Activated CD4-positive, alpha-beta T cell treated with anti-CD3 and anti-CD28 coated beads, Interleukin-2, Interleukin-4, amounts not matched to agents 100 ng/mL and 50 ng/mL, durations not matched to agents 16 hours and 8 hours (primary cell): ENCODE data around the gene CRY2.
A peak's percentile ranks its signal among the peaks of the same experiment; 100 is the strongest.

Source experiments
- DNase-seq: peaks from one replicate; pipeline ENCODE4 v3.0.0-alpha.2; 2020; ENCODE audit warnings: low spot score

The CRY2 gene

DNA sequence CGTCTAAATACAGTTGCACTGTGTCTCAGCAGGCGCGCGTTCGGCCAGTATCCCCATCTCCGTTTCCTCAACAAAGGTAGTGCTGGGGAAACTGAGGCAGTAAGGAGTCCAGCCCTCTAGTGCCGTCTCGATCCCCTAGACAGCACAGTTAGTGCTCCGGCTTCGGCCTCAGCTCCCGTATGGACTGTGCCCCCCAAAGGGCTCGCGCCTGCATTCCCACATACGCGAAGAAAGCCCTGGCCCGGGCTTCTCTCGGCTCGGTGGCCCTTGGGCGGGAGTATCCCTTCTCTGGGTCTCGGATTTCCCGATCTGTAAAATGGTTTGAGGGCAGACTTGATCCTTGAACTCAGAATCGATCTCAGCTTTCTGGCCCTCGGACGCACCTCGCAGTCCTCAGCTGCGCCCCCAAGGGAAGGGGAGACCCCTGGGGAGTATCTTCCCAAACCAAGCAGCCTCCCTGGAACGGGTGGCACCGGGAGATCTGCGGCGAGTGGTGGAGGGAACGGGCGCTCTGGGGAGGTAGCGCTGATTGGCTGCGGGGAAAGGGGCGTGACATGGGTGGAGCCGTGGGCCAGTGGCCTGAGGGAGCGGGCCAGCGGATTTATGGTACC lies 71.2 kb downstream of the CRY2 start:
- peak; percentile 74 for DNase-seq

- DNase-seq = no peak
Observed at GRCh38 chr11:45918962-45919675, 71.8 kb downstream of the CRY2 start.

DNA sequence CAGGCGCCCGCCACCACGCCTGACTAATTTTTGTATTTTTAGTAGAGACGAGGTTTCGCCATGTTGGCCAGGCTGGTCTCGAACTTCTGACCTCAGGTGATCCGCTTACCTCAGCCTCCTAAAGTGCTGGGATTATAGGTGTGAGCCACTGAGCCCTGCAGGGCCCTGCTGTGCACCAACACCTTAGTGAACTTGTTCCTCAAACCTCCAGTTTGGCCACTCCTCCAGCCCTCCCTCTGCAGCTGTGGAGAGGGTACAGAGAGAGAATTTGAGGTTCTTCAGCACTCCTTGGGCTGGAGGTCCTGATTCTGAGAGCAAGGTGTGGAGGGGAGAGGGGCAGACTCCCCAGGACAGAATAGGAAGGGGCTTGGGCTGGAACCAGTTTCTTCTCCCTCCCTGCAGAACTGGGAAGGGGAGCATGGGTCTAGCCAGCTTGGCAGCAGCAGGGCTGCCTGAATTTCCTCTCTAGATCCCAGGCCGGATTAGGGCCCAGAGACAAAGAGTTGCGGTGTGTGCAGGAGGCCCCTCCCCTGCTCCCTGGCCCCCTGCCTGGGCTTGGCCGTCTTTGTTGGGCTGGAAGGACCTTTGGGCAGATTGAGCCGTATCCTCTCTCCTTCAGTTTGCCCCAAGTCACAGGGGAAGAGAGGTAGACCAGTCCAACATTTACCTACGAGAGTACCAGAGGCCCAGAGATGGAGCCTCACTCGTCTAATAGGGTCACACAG lies 72.7 kb downstream of the CRY2 start:
- DNase-seq = no peak

DNA sequence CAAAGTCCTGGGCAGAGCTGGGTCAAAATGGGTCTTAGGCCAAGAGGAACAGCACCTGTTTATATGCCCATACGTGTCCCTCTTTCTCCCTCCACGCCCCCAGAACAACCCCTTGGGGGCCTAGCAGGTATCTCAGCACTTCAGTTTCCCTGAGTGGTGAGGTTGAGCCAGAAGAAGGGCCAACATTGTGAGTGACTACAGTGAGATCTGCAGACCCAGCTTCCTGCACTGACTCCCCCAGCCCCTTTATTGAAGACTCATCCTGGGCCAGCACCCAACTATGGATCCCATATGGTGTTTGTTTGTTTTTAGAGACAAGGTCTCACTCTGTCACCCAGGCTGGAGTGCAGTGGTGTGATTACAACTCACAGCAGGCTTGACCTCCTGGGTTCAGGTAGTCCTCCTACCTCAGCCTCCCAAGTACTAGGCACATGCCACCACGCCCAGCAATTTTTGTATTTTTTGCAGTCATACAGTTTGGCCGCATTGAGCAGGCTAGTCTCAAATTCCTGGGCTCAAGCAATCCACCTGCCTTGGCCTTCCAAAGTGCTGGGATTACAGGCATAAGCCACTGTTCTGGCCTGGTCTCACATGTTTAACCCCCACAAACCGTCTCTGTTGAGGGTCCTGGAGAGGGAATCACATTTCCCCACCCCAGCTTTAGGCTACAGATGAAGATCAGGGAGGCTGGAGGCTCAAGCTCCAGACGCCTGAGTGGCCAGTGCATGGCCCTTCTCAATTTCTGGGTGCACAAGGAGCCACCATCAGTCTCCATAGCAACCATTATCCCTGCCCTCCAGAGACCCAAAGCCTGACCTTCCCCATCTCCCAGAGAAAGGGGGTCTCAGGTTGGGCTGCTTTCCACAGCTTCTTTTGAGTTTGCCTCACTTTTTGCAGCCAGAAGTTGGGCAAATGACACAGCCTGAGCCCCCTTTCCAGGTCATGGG lies 73.5 kb downstream of the CRY2 start:
- DNase-seq = no peak

DNA sequence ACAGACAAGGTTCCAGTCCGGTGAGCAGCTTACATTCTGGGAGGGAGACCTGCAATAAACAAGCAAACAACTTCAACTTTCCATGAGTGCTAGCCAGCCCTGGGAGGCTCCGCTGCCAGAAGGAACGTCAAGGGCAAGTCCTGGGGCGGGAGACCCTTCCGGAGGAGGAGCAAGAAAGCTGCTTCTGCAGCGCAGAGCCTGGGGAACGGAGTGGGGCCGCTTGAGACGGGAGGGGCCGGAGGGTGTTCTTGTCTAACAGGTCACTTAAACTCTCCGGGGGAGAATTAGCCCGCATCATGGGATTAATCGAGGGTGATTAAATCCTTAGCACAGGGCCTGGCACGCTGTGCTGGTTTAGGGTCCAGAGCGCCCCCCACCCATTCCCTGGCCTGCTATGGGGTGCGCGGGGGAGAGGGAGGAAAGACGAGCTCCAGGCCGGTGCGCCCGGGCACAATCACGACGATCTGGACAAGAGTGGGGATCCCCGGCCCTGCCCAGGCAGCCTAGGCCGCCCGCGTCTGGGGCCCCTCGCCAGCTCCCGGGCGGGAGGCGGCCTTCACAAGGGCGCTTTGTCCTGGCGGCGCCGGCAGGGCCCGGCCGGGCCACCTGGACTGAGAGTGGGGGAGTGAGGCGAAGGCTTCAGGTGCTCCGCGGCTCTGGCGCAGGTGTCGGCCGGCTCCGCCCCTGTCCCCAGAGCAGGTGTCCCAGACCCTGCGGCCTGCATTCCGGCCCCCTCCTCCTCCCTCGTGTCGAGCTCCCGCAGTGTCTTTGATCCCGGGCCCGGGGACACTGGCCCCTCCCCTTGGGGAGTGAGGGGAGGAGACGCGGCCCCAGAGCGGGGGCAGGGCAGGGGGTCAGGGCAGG lies 74.5 kb downstream of the CRY2 start:
- no peak for DNase-seq

DNA sequence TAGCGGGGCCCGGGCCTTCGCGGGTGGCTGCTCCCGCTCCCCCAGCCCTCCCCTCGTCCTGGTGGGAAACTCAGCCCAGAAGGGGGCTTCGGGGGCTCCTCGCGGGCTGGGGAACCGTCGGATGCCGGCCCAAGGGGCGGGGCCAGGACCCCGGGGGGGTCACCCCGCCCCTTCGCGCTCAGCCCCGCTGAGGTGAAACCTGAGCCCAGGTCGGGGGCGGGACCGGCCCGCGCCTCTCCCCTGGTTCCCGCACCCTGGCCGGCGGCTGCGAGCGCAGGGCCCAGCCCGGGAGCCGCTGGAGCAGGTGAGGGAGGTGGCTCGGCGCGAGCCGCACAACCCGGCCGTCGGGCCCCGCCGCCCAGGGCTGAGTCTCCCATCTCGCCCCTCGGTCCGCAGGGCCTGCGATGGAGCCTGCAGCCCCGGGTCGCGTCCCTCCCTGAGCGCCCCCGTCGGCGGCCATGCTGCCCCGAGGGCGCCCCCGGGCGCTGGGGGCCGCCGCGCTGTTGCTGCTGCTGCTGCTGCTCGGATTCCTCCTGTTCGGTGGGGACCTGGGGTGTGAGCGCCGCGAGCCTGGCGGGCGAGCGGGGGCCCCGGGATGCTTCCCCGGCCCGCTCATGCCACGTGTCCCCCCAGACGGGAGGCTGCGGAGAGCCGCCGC lies 75.3 kb downstream of the CRY2 start, which contains the start of gene LARGE2:
LARGE2 (plus strand) TSS at position 232 of the 658 bp plus-strand sequence; CDS start at position 459, 227 bp downstream.
- DNase-seq = no peak

GRCh38 chr11:45924036-45924915 lies 77.0 kb downstream of the CRY2 start:
- DNase-seq = no peak

GRCh38 chr11:45924927-45925326 lies 77.7 kb downstream of the CRY2 start:
- no peak for DNase-seq

GRCh38 chr11:45925550-45925949 lies 78.3 kb downstream of the CRY2 start:
- no peak for DNase-seq

DNA sequence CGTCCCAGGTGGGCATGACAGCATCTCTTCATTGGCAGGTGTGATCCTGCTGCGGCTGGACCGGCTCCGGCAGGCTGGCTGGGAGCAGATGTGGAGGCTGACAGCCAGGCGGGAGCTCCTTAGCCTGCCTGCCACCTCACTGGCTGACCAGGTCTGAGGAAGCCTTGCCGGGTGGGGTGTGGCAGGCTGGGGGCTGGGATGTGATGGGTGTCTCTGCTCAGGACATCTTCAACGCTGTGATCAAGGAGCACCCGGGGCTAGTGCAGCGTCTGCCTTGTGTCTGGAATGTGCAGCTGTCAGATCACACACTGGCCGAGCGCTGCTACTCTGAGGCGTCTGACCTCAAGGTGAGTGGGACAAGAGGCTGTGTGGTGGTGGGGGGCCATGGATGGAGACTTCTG lies 78.7 kb downstream of the CRY2 start:
- no peak for DNase-seq

GRCh38 chr11:45926536-45927331 lies 79.5 kb downstream of the CRY2 start:
- DNase-seq = no peak

GRCh38 chr11:45927332-45927683 lies 80.0 kb downstream of the CRY2 start:
- no peak for DNase-seq

DNA sequence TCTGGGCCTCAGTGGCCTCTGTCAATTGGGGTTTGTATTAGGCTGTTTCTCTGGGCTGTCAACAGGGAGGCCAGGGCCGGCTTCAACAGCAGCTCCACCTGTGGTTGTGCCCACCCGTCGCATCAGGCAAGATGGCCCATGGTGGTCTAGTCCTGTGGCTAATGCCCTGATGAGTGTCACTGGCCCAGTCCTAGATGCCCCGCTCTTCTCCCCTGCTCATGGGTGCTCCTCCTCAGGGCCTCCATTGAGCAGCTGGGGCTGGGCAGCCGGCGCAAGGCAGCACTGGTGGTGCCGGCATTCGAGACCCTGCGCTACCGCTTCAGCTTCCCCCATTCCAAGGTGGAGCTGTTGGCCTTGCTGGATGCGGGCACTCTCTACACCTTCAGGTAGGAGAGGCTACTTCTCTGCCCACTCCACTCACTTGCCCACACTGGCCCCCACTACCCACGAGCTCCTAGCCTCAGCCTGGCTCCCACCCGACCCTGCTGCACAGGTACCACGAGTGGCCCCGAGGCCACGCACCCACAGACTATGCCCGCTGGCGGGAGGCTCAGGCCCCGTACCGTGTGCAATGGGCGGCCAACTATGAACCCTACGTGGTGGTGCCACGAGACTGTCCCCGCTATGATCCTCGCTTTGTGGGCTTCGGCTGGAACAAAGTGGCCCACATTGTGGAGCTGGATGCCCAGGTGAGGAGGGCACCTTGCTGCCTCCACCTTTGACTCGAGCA lies 80.6 kb downstream of the CRY2 start:
- DNase-seq = no peak

GRCh38 chr11:45928535-45929215 lies 81.4 kb downstream of the CRY2 start:
- no peak for DNase-seq

DNA sequence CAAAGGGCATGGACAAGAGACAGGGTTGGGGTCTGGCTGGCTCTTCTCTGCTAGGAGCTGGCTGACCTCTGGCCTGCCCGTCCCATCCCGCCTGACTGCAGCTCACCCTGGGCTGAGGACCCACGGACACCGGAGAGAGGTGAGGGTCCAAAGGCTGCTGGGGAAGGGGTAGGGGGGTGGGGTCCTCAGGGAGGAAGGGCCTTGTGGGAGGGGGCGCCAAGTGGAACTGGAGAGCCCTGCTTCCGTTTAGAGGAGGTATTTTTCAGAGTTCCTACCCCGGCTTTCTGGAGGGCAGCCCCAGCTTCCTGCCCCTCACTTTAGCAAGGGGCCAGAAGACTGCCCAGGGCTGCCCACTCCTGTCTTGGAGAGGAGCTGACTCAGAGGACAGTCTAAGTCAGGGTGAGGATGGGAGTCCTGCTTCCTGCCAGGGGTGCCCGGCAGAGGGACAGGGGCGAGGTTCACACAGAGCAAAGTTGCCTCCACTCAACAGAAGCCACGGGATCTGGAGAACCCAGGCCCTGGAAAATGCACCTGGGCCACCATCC lies 82.3 kb downstream of the CRY2 start:
- DNase-seq = no peak

- no peak for DNase-seq
Observed at GRCh38 chr11:45930031-45930794, 82.9 kb downstream of the CRY2 start.
